ENCODE measurements around the gene TMEM253.

TMEM253 gene

DNA sequence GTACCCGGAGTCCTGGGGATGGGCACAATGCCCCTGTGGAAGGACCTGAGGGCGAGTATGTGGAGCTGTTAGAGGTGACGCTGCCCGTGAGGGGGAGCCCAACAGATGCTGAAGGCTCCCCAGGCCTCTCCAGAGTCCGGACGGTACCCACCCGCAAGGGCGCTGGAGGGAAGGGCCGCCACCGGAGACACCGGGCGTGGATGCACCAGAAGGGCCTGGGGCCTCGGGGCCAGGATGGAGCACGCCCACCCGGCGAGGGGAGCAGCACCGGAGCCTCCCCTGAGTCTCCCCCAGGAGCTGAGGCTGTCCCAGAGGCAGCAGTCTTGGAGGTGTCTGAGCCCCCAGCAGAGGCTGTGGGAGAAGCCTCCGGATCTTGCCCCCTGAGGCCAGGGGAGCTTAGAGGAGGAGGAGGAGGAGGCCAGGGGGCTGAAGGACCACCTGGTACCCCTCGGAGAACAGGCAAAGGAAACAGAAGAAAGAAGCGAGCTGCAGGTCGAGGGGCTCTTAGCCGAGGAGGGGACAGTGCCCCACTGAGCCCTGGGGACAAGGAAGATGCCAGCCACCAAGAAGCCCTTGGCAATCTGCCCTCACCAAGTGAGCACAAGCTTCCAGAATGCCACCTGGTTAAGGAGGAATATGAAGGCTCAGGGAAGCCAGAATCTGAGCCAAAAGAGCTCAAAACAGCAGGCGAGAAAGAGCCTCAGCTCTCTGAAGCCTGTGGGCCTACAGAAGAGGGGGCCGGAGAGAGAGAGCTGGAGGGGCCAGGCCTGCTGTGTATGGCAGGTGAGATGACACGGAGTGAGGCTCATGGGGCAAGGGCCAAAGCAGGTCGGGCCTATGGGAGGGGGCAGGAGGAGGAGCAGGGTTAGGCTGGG lies 26.2 kb upstream of the TMEM253 start:
- H3K9ac ChIP-seq (ENCODE audit: insufficient read length), result no peak overlapping the region

GRCh38 chr14:21075719-21076437 lies 25.0 kb upstream of the TMEM253 start:
- H3K27ac ChIP-seq, result no peak overlapping the region
- H3K36me3 ChIP-seq (ENCODE audit: insufficient read depth, low read length), result peaks cover 62% of the 10 kb centered on the region
- no peak for DNase-seq (ENCODE audit: low read depth, low spot score)
- H3K4me3 ChIP-seq, result no peak overlapping the region
- no peak overlapping the region for H3K9ac ChIP-seq (ENCODE audit: insufficient read length)
- H3K9me3 ChIP-seq (ENCODE audit: low read depth, low read length), result no peaks in the 10 kb centered on the region
- TF ChIP-seq FOXP2 (optimal IDR thresholded peaks at IDR 0.05; ENCODE audit: control extremely low read depth, extremely low read length, insufficient read depth), result no peak
- no peak for TF ChIP-seq POLR2AphosphoS5 (IDR thresholded peaks at IDR 0.05; ENCODE audit: borderline replicate concordance, low read depth, low read length)
- TF ChIP-seq EZH2 (IDR thresholded peaks at IDR 0.05), result no peak

More for the DNA sequence above, 26.2 kb upstream of the TMEM253 start:
- H3K4me3 ChIP-seq, result no peak overlapping the region
- H3K27ac ChIP-seq, result no peak overlapping the region
- H3K36me3 ChIP-seq (ENCODE audit: insufficient read depth, low read length), result peaks cover 53% of the 10 kb centered on the region
- DNase-seq (ENCODE audit: low read depth, low spot score), result no peak
- H3K9me3 ChIP-seq (ENCODE audit: low read depth, low read length), result no peaks in the 10 kb centered on the region
- TF ChIP-seq FOXP2 (optimal IDR thresholded peaks at IDR 0.05; ENCODE audit: control extremely low read depth, extremely low read length, insufficient read depth) (no peak), EZH2 (IDR thresholded peaks at IDR 0.05) (no peak), POLR2AphosphoS5 (IDR thresholded peaks at IDR 0.05; ENCODE audit: borderline replicate concordance, low read depth, low read length) (no peak; the same call in 1 of the 2 replicates)

DNA sequence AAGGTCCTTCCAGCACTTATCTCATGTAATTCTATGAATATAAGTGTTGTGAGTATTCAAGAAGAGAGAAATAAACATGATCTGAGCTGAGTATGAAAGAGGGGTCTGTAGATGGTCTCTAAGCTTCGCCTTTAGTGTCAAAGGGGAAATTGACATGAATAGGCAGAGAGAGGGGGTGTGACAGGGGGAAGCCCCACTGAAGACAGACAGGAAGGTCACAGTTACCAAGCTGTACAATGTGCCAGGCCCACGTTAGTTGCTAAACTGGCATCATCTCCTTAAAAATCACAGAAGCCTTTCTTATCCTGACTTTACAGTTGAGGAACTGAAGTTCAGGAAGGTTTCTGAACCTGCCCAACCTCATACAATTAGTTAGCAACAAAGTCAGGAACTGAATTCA lies 23.2 kb upstream of the TMEM253 start:
- TF ChIP-seq POLR2AphosphoS5 (IDR thresholded peaks at IDR 0.05; ENCODE audit: borderline replicate concordance, low read depth, low read length) (no peak), EZH2 (IDR thresholded peaks at IDR 0.05) (no peak), FOXP2 (optimal IDR thresholded peaks at IDR 0.05; ENCODE audit: control extremely low read depth, extremely low read length, insufficient read depth) (no peak)
- H3K36me3 ChIP-seq (ENCODE audit: insufficient read depth, low read length), result peaks cover 77% of the 10 kb centered on the region
- no peak overlapping the region for H3K27ac ChIP-seq
- no peak overlapping the region for H3K4me3 ChIP-seq
- DNase-seq (ENCODE audit: low read depth, low spot score), result no peak
- H3K9ac ChIP-seq (ENCODE audit: insufficient read length), result no peak overlapping the region
- no peaks in the 10 kb centered on the region for H3K9me3 ChIP-seq (ENCODE audit: low read depth, low read length)

DNA sequence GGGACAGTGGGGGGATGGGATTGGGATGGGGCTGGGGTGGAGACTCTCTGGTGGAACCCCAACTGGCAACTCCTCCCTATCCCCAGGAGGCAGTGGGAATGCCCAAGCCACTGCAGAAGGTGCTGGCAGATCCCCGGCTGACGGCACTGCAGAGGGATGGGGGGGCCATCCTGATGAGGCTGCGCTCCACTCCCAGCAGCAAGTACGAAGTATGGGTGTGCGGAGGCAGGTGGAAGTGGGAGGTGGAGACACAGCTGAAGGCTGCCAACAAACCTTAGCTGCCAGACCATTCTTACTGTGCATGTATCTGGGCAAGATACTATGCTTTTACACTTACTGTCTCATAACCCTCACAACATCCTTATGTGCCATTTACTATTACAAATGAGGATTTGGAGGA lies 22.6 kb upstream of the TMEM253 start:
- H3K9me3 ChIP-seq (ENCODE audit: low read depth, low read length), result no peaks in the 10 kb centered on the region
- no peak overlapping the region for H3K4me3 ChIP-seq
- TF ChIP-seq POLR2AphosphoS5 (IDR thresholded peaks at IDR 0.05; ENCODE audit: borderline replicate concordance, low read depth, low read length) (no peak), FOXP2 (optimal IDR thresholded peaks at IDR 0.05; ENCODE audit: control extremely low read depth, extremely low read length, insufficient read depth) (no peak)
- peaks cover 75% of the 10 kb centered on the region for H3K36me3 ChIP-seq (ENCODE audit: insufficient read depth, low read length)
- H3K27ac ChIP-seq, result no peak overlapping the region
- no peak for DNase-seq (ENCODE audit: low read depth, low spot score)
- H3K9ac ChIP-seq (ENCODE audit: insufficient read length), result no peak overlapping the region

DNA sequence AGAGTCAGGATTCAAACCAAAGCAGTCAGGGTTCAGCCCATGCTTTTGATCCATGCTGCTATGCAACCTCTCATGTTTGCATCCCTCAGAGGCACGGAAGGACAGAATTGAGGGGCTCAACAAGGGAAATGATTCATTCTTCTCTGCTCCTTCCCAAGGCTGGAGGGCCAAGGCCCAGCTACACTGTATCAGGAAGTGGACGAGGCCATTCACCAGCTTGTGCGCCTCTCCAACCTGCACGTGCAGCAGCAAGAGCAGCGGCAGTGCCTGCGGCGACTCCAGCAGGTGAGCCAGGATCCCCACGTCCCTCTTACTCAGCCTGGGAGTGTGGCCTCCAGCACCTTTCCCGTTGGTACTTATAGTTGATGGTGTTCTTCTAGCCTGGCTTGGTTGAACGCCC lies 22.1 kb upstream of the TMEM253 start:
- TF ChIP-seq EZH2 (IDR thresholded peaks at IDR 0.05), result no peak
- TF ChIP-seq POLR2AphosphoS5 (IDR thresholded peaks at IDR 0.05; ENCODE audit: borderline replicate concordance, low read depth, low read length), result no peak
- no peak for TF ChIP-seq FOXP2 (optimal IDR thresholded peaks at IDR 0.05; ENCODE audit: control extremely low read depth, extremely low read length, insufficient read depth)
- no peaks in the 10 kb centered on the region for H3K9me3 ChIP-seq (ENCODE audit: low read depth, low read length)
- no peak overlapping the region for H3K27ac ChIP-seq
- peaks cover 72% of the 10 kb centered on the region for H3K36me3 ChIP-seq (ENCODE audit: insufficient read depth, low read length)
- DNase-seq (ENCODE audit: low read depth, low spot score), result no peak
- no peak overlapping the region for H3K4me3 ChIP-seq
- H3K9ac ChIP-seq (ENCODE audit: insufficient read length), result no peak overlapping the region

- peaks cover 83% of the 10 kb centered on the region for H3K36me3 ChIP-seq (ENCODE audit: insufficient read depth, low read length)
- no peak for TF ChIP-seq EZH2 (IDR thresholded peaks at IDR 0.05)
- TF ChIP-seq FOXP2 (optimal IDR thresholded peaks at IDR 0.05; ENCODE audit: control extremely low read depth, extremely low read length, insufficient read depth), result no peak
- H3K4me3 ChIP-seq, result no peak overlapping the region
- DNase-seq (ENCODE audit: low read depth, low spot score), result no peak
- H3K27ac ChIP-seq, result no peak overlapping the region
- H3K9me3 ChIP-seq (ENCODE audit: low read depth, low read length), result no peaks in the 10 kb centered on the region
- no peak overlapping the region for H3K9ac ChIP-seq (ENCODE audit: insufficient read length)
Measured at GRCh38 chr14:21081521-21082142, 19.2 kb upstream of the TMEM253 start.

DNA sequence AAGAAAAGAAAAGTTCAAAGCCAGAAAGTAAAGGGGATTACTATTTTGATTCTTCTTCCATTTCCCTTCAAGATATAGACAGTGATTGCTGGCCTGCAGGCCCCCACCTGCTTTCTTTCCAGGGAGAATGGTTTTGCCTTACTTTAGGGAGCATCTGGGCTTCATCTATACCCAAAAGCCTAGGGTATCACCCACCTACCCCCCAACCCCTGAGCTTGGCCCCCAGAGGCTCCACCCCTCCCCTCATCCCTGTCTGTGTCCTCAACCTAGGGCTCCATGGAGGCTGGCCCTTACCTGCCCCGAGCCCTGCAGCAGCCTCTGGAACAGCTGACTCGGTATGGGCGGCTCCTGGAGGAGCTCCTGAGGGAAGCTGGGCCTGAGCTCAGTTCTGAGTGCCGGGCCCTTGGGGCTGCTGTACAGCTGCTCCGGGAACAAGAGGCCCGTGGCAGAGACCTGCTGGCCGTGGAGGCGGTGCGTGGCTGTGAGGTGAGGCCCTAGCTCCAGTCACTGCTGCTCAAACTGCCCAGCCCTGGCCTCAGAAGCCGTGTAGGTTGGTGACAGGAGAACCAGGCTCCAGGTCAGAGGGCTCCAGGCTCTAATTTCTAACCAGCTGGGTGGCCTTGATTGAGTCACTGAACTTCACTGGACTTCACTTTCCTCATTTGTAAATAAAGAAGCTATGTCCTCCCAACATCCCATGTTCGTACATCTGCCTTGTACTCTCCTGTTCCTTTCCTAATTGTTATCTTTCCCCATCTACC lies 17.1 kb upstream of the TMEM253 start:
- no peak overlapping the region for H3K27ac ChIP-seq
- H3K9me3 ChIP-seq (ENCODE audit: low read depth, low read length), result no peaks in the 10 kb centered on the region
- no peak overlapping the region for H3K9ac ChIP-seq (ENCODE audit: insufficient read length)
- no peak for DNase-seq (ENCODE audit: low read depth, low spot score)
- TF ChIP-seq POLR2AphosphoS5 (IDR thresholded peaks at IDR 0.05; ENCODE audit: borderline replicate concordance, low read depth, low read length), result no peak
- peaks cover 77% of the 10 kb centered on the region for H3K36me3 ChIP-seq (ENCODE audit: insufficient read depth, low read length)
- no peak overlapping the region for H3K4me3 ChIP-seq

- DNase-seq (ENCODE audit: low read depth, low spot score), result no peak
- Histone ChIP-seq H3K36me3 (ENCODE audit: insufficient read depth, low read length) (peaks cover 75% of the 10 kb centered on the region), H3K27ac (no peak overlapping the region)
Measured at GRCh38 chr14:21084396-21084795, 16.5 kb upstream of the TMEM253 start.

More at GRCh38 chr14:21084396-21084795, 16.5 kb upstream of the TMEM253 start:
- Histone ChIP-seq H3K9ac (ENCODE audit: insufficient read length) (no peak overlapping the region), H3K4me3 (no peak overlapping the region), H3K9me3 (ENCODE audit: low read depth, low read length) (no peaks in the 10 kb centered on the region)
- no peak for TF ChIP-seq POLR2AphosphoS5 (IDR thresholded peaks at IDR 0.05; ENCODE audit: borderline replicate concordance, low read depth, low read length)

Data from SK-N-MC (cell line).